ENCODE data around the gene GPHA2. TPM values are rescaled to one million over a fixed set of nuclear protein-coding genes. Genes with fewer than 3 reads are reported as not detected.

The GPHA2 gene
- total and polyA plus RNA-seq, 2 of the 13 experiments (the other 11 are each of a cell fraction or from before 2014, with no cell fraction given) = 13.0 to 19.1 TPM

DNA sequence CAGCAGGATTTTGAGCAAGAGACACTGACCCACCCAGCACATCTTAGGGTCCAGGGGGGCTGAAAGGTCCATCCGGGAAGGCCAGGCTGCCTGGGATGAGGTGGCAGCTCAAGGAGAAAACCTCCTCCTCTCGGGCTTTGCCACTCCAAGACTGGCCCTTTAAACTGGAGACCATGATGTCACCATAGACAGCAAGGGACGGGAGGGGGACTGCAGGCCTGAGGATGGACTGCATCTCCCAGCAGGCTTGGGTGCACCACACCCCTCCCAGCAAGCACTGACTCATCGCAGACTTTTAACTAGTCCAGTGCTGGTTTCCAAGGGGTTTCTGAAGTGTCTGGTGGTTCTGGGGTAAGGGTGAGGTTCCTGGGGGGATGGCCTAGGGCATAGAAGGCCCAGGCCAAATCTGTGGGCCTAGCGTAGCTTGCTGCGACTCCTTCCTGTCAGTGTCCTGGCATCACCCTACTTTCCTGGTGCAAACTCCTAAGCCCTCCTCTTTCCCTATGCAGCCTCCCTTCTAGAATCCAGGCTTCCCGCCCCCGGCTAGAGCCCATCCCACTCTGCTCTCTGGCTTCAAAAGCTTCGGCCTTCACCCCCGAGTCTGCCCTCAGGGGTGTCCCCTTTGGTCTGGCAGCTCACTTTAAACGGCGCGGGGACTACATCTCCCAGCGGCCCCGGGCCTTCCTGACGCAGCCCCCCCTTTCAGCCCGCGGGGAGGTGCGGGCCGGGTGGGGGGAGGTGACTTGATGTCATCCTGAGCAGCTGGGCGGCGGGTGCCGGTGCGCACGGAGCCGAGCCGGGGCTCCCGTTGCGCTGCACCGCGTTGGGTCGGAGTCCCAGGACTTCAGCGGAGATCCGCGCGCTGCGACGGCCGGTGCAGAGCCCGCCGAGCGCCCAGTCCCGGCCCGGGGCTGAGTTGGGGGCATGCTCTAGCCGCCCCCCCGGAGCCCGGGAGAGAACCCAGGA, 11.5 kb downstream of the GPHA2 start, which contains the start of gene PPP2R5B (continued):
- TF ChIP-seq, protein P1, sequence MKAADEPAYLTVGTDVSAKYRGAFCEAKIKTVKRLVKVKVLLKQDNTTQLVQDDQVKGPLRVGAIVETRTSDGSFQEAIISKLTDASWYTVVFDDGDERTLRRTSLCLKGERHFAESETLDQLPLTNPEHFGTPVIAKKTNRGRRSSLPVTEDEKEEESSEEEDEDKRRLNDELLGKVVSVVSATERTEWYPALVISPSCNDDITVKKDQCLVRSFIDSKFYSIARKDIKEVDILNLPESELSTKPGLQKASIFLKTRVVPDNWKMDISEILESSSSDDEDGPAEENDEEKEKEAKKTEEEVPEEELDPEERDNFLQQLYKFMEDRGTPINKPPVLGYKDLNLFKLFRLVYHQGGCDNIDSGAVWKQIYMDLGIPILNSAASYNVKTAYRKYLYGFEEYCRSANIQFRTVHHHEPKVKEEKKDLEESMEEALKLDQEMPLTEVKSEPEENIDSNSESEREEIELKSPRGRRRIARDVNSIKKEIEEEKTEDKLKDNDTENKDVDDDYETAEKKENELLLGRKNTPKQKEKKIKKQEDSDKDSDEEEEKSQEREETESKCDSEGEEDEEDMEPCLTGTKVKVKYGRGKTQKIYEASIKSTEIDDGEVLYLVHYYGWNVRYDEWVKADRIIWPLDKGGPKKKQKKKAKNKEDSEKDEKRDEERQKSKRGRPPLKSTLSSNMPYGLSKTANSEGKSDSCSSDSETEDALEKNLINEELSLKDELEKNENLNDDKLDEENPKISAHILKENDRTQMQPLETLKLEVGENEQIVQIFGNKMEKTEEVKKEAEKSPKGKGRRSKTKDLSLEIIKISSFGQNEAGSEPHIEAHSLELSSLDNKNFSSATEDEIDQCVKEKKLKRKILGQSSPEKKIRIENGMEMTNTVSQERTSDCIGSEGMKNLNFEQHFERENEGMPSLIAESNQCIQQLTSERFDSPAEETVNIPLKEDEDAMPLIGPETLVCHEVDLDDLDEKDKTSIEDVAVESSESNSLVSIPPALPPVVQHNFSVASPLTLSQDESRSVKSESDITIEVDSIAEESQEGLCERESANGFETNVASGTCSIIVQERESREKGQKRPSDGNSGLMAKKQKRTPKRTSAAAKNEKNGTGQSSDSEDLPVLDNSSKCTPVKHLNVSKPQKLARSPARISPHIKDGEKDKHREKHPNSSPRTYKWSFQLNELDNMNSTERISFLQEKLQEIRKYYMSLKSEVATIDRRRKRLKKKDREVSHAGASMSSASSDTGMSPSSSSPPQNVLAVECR (CRISPR knock-in tag; IDR thresholded peaks at IDR 0.05; ENCODE audit: borderline replicate concordance) = peak; percentile 96
- TF ChIP-seq AHR (CRISPR knock-in tag; IDR thresholded peaks at IDR 0.05) = no peak
- no peak for TF ChIP-seq EZH2 (conservative IDR thresholded peaks at IDR 0.05; ENCODE audit: low read depth, low read length)
- TF ChIP-seq, protein P2, sequence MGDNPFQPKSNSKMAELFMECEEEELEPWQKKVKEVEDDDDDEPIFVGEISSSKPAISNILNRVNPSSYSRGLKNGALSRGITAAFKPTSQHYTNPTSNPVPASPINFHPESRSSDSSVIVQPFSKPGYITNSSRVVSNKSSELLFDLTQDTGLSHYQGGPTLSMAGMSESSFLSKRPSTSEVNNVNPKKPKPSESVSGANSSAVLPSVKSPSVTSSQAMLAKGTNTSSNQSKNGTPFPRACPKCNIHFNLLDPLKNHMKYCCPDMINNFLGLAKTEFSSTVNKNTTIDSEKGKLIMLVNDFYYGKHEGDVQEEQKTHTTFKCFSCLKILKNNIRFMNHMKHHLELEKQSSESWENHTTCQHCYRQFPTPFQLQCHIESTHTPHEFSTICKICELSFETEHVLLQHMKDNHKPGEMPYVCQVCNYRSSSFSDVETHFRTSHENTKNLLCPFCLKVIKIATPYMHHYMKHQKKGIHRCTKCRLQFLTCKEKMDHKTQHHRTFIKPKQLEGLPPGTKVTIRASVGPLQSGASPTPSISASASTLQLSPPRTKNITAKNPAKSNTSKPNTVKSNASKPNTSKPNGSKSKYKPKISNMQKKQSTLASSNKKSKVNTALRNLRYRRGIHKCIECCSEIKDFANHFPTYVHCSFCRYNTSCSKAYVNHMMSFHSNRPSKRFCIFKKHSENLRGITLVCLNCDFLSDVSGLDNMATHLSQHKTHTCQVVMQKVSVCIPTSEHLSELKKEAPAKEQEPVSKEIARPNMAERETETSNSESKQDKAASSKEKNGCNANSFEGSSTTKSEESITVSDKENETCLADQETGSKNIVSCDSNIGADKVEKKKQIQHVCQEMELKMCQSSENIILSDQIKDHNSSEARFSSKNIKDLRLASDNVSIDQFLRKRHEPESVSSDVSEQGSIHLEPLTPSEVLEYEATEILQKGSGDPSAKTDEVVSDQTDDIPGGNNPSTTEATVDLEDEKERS (CRISPR knock-in tag; IDR thresholded peaks at IDR 0.05) = 0 out of 2 replicates have a peak, but pooled peaks have one; percentile 61
- TF ChIP-seq SIN3B (IDR thresholded peaks at IDR 0.05; ENCODE audit: low read length) = no peak
- peak; percentile 47; the same call in 1 of the 2 replicates for TF ChIP-seq ZNF317 (CRISPR knock-in tag; IDR thresholded peaks at IDR 0.05)
- no peak for TF ChIP-seq FOXJ3 (CRISPR knock-in tag; IDR thresholded peaks at IDR 0.05; ENCODE audit: borderline replicate concordance)
- TF ChIP-seq MEIS2 (CRISPR knock-in tag; IDR thresholded peaks at IDR 0.05) = peak; percentile 48; the same call in 1 of the 2 replicates
- TF ChIP-seq, protein P3, sequence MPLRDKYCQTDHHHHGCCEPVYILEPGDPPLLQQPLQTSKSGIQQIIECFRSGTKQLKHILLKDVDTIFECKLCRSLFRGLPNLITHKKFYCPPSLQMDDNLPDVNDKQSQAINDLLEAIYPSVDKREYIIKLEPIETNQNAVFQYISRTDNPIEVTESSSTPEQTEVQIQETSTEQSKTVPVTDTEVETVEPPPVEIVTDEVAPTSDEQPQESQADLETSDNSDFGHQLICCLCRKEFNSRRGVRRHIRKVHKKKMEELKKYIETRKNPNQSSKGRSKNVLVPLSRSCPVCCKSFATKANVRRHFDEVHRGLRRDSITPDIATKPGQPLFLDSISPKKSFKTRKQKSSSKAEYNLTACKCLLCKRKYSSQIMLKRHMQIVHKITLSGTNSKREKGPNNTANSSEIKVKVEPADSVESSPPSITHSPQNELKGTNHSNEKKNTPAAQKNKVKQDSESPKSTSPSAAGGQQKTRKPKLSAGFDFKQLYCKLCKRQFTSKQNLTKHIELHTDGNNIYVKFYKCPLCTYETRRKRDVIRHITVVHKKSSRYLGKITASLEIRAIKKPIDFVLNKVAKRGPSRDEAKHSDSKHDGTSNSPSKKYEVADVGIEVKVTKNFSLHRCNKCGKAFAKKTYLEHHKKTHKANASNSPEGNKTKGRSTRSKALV (CRISPR knock-in tag; IDR thresholded peaks at IDR 0.05) = no peak; the same call in 1 of the 2 replicates
- no peak for TF ChIP-seq ZNF577 (CRISPR knock-in tag; IDR thresholded peaks at IDR 0.05; ENCODE audit: borderline replicate concordance, low read depth)
- no peak for TF ChIP-seq CHCHD3 (CRISPR knock-in tag; IDR thresholded peaks at IDR 0.05)
- no peak for TF ChIP-seq FOXC1 (CRISPR knock-in tag; IDR thresholded peaks at IDR 0.05; ENCODE audit: borderline replicate concordance)
- 0 out of 2 replicates have a peak, but pooled peaks have one; percentile 21 for TF ChIP-seq GATAD2A (CRISPR knock-in tag; IDR thresholded peaks at IDR 0.05)
- TF ChIP-seq ZFX (CRISPR knock-in tag; IDR thresholded peaks at IDR 0.05; ENCODE audit: low read depth) = peak; percentile 81
- TF ChIP-seq ZNF44 (CRISPR knock-in tag; IDR thresholded peaks at IDR 0.05) = no peak
- TF ChIP-seq CENPT (CRISPR knock-in tag; IDR thresholded peaks at IDR 0.05; ENCODE audit: low read depth) = no peak
- TF ChIP-seq HNRNPLL (IDR thresholded peaks at IDR 0.05; ENCODE audit: low read depth, low read length, poor library complexity, severe bottlenecking) = peak; percentile 82
- TF ChIP-seq, protein P4, sequence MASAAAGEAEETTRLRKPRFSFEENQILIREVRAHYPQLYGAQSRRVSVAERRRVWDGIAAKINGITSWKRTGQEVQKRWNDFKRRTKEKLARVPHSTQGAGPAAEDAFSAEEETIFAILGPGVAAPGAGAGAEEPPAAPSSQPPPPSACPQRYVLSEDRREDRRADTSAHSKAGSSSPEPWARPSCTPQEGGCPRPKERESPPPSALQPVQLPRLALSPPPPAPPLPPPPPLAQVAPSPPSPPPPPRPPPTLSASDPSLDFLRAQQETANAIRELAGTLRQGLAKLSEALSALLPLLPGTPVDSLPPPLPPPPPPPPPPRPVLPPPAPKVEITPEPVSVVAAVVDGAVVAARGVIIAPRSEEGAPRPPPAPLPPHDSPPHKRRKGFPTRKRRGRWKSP (CRISPR knock-in tag; IDR thresholded peaks at IDR 0.05) = no peak; the same call in none of the 2 replicates

Measured in HepG2 (cell line).